Measurements from ENCODE around the gene LXN. TPM values are rescaled to one million over a fixed set of nuclear protein-coding genes. Genes with fewer than 3 reads are reported as not detected.

The LXN gene
- total and polyA plus RNA-seq, 8 donors: 1.8 to 20.9 (median 13.9) TPM

DNA sequence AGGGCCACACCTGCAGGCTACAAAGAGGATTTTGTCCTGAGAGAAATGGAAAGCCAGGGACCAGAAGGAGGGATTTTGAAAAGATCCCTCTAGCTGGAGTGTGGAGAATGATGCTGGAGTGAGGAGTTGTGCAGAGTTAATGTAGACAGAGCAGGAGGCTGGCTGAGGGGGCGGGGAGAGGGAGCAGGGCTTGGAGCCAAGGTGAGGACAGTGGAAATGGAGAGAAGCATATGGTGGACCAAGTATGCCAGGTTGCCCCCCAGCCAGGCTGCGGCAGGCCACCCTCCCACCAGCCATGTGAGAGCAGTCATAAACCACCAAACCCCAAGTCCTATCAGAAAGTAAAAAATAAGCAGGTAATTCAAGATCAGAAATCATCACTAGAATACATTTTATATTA lies 45.1 kb upstream of the LXN start:
- Histone ChIP-seq H3K4me1 (peaks cover 4 to 30% (median 14%) of the 10 kb centered on the region in 4 donors), H3K9me3 (no peaks in the 10 kb centered on the region), H3K27ac (no peak overlapping the region), H3K4me3 (no peak overlapping the region), H3K36me3 (peaks cover 0 to 11% (median 3%) of the 10 kb centered on the region in 4 donors), H3K27me3 (no peaks in the 10 kb centered on the region)
- no peak for DNase-seq
- TF ChIP-seq POLR2AphosphoS5 (IDR thresholded peaks at IDR 0.05) (no peak), POLR2A (IDR thresholded peaks at IDR 0.05) (no peak), EP300 (IDR thresholded peaks at IDR 0.05) (no peak)
- TF ChIP-seq, protein P1, sequence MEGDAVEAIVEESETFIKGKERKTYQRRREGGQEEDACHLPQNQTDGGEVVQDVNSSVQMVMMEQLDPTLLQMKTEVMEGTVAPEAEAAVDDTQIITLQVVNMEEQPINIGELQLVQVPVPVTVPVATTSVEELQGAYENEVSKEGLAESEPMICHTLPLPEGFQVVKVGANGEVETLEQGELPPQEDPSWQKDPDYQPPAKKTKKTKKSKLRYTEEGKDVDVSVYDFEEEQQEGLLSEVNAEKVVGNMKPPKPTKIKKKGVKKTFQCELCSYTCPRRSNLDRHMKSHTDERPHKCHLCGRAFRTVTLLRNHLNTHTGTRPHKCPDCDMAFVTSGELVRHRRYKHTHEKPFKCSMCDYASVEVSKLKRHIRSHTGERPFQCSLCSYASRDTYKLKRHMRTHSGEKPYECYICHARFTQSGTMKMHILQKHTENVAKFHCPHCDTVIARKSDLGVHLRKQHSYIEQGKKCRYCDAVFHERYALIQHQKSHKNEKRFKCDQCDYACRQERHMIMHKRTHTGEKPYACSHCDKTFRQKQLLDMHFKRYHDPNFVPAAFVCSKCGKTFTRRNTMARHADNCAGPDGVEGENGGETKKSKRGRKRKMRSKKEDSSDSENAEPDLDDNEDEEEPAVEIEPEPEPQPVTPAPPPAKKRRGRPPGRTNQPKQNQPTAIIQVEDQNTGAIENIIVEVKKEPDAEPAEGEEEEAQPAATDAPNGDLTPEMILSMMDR (IDR thresholded peaks at IDR 0.05): no peak
- 89 to 100% (median 94%) methylated on average over 2 of the region's 2 CpGs for WGBS, 5 donors
- intact Hi-C loops (cut with DNase I; ENCODE audit: low total_unique reads): no loop called here

DNA sequence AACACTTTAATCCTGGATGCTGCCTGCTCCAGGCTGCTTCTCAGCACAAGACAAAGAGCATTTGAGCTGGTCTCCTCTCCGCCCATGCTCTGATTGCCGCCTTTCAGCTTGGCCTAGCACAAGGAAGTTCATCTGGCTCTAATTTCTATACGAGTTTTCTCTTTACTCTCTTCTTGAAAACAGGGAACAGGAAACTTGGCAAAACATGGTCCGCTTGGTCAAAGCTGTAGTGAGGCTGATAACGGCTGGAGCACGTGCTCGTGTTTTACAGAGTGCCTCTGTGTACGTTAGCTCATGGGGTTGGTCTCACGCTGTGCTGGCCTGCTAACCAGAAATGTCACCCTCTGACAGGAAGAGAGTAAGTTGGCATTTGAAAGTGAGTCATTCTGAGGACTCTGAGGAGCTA lies 40.6 kb upstream of the LXN start:
- no peaks in the 10 kb centered on the region for H3K27me3 ChIP-seq
- peaks cover 0 to 27% (median 19%) of the 10 kb centered on the region in 4 donors for H3K36me3 ChIP-seq
- 22 to 50% (median 40%) methylated on average over 9 of the region's 9 CpGs for WGBS, 5 donors
- no peaks in the 10 kb centered on the region for H3K9me3 ChIP-seq
- H3K27ac ChIP-seq: peak overlapping the region; percentile 52 to 77 (median 63)
- intact Hi-C loops (cut with DNase I; ENCODE audit: low total_unique reads): no loop called here
- no peak overlapping the region for H3K4me3 ChIP-seq
- DNase-seq: peak; percentile 78 to 79
- peaks cover 4 to 34% (median 16%) of the 10 kb centered on the region in 4 donors for H3K4me1 ChIP-seq
- no peak for TF ChIP-seq POLR2A (IDR thresholded peaks at IDR 0.05)
- peak in 2 of 3 donors; percentile 43 to 79 for TF ChIP-seq POLR2AphosphoS5 (IDR thresholded peaks at IDR 0.05)
- TF ChIP-seq, protein P1 (IDR thresholded peaks at IDR 0.05): no peak

DNA sequence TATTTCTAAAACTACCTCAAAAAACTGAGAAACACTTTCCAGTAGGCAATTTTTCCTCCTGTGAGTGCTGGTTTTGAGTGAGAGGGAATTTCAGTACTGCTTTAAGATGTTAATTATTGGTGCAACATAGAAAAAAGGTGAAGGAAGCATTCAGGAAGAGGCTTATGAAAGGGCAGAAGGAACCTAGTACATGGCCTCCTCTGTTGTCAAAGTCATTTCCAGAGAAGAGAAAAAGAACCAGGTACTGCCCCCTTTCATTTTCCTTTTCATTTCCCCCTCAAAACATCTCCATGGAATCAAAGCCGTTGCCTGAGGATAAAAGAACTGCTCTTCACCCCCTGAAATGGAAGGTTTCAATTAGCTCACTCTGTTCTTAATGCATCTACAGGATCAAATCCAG lies 40.0 kb upstream of the LXN start:
- DNase-seq: no peak
- H3K4me1 ChIP-seq: peaks cover 4 to 31% (median 16%) of the 10 kb centered on the region in 4 donors
- 76 to 88% (median 80%) methylated on average over 1 of the region's 1 CpG for WGBS, 5 donors
- TF ChIP-seq EP300 (IDR thresholded peaks at IDR 0.05) (no peak), POLR2AphosphoS5 (IDR thresholded peaks at IDR 0.05) (no peak), POLR2A (IDR thresholded peaks at IDR 0.05) (no peak)
- TF ChIP-seq, protein P1 (IDR thresholded peaks at IDR 0.05): no peak
- H3K36me3 ChIP-seq: peaks cover 0 to 31% (median 25%) of the 10 kb centered on the region in 4 donors
- no peaks in the 10 kb centered on the region for H3K27me3 ChIP-seq
- H3K4me3 ChIP-seq: no peak overlapping the region
- peak overlapping the region in 4 of 5 donors; percentile 52 to 77 (median 70) for H3K27ac ChIP-seq
- intact Hi-C loops (cut with DNase I; ENCODE audit: low total_unique reads): no loop called here
- no peaks in the 10 kb centered on the region for H3K9me3 ChIP-seq

DNA sequence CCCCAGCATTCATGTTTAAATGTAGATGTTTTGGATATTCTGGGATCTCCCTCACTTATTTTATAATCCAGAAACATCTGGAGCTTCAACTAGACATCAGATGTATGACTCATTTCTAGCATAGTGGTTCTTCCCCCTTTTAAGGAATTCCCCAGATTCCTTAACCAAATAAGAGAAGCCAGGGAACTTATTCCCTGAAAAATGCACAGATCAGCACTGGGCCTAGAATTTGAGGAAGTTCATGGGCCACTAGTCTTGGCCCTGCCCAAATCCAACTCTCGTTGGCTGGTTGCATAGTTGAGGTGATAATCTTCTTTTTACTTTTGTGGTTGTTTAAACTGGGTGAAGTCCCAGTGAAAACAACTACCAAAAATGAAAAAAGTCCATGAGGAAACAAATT lies 39.4 kb upstream of the LXN start:
- TF ChIP-seq, protein P1 (IDR thresholded peaks at IDR 0.05): no peak
- TF ChIP-seq POLR2A (IDR thresholded peaks at IDR 0.05): no peak
- TF ChIP-seq EP300 (IDR thresholded peaks at IDR 0.05): no peak
- TF ChIP-seq POLR2AphosphoS5 (IDR thresholded peaks at IDR 0.05): no peak
- Histone ChIP-seq H3K4me3 (no peak overlapping the region), H3K36me3 (peaks cover 0 to 36% (median 28%) of the 10 kb centered on the region in 4 donors), H3K9me3 (no peaks in the 10 kb centered on the region), H3K27me3 (no peaks in the 10 kb centered on the region), H3K4me1 (peaks cover 4 to 31% (median 16%) of the 10 kb centered on the region in 4 donors), H3K27ac (peak overlapping the region in 3 of 5 donors; percentile 3 to 77 (median 76))
- 6 to 40% (median 19%) methylated on average over 1 of the region's 1 CpG for WGBS, 5 donors
- no peak for DNase-seq
- intact Hi-C loops (cut with DNase I; ENCODE audit: low total_unique reads): no loop called here

All from stomach (tissue), 9 donors.